IMR-90 (cell line): ENCODE measurements around the gene HELZ. TPM values are rescaled to one million over a fixed set of nuclear protein-coding genes. Genes with fewer than 3 reads are reported as not detected.

Experiments
- ATAC-seq: fragments of 200-7000 bp; cut with Tn5 transposase; 2 replicates; pipeline ENCODE4 v1.9.1; 2020; ENCODE audit warnings: low read depth, mild to moderate bottlenecking, moderate library complexity
- BruUV-seq: library from RNA; stranded (reverse); fragments of 400-500 nt; replicated peaks from 2 replicates; lab custom pipeline; 2021; lab: Mats Ljungman, UMichigan
- CTCF ChIA-PET: fragments of 300-600 bp; formaldehyde crosslinking; extraction: SDS; loops from one replicate; lab custom pipeline; 2021; ENCODE audit warnings: antibody characterized with exemption; lab: Yijun Ruan, JAX
- POLR2A ChIA-PET: fragments of 300-600 bp; sonication (Branson Sonifier 250); formaldehyde crosslinking; loops from one replicate; lab custom pipeline; 2022; ENCODE audit warnings: antibody characterized with exemption; ENCODE audit not compliant: unreplicated experiment; lab: Charles Lee
- DNase-seq: peaks from one replicate; pipeline ENCODE4 v3.0.0; 2013
- H2AFZ ChIP-seq: replicated peaks from 2 replicates; pipeline ENCODE3; 2013; ENCODE audit warnings: low read length, mild to moderate bottlenecking; ENCODE audit not compliant: poor library complexity
- H2AK5ac ChIP-seq: 2 replicates; pipeline ENCODE4 v1.6.1; 2013; ENCODE audit warnings: low read depth, low read length, inconsistent platforms
- H2AK9ac ChIP-seq: replicated peaks from 2 replicates; pipeline ENCODE3; 2013; ENCODE audit warnings: mild to moderate bottlenecking, low read depth, low read length, moderate library complexity; ENCODE audit not compliant: poor library complexity
- H2BK120ac ChIP-seq: 2 replicates; pipeline ENCODE4 v1.6.1; 2013; ENCODE audit warnings: low read depth, low read length, inconsistent platforms
- H2BK15ac ChIP-seq: 3 replicates; pipeline ENCODE4 v1.6.1; 2013; ENCODE audit warnings: low read depth, low read length, inconsistent platforms
- H2BK20ac ChIP-seq: 2 replicates; pipeline ENCODE4 v1.6.1; 2013; ENCODE audit warnings: low read depth, mild to moderate bottlenecking, inconsistent platforms, low read length, moderate library complexity
- H2BK5ac ChIP-seq: 2 replicates; pipeline ENCODE4 v1.6.1; 2013; ENCODE audit warnings: mild to moderate bottlenecking, low read depth, low read length, inconsistent platforms; ENCODE audit not compliant: poor library complexity, severe bottlenecking
- H3K14ac ChIP-seq: replicated peaks from 2 replicates; pipeline ENCODE4 v1.6.1; 2013; ENCODE audit warnings: low read depth, low read length, inconsistent platforms
- H3K18ac ChIP-seq: 2 replicates; pipeline ENCODE4 v1.6.1; 2013; ENCODE audit warnings: low read depth, low read length, control low read depth
- H3K23ac ChIP-seq: 2 replicates; pipeline ENCODE4 v1.6.1; 2013; ENCODE audit warnings: low read depth, low read length, inconsistent platforms
- H3K27ac ChIP-seq: 2 replicates; pipeline ENCODE4 v1.5.1; 2013; ENCODE audit warnings: mild to moderate bottlenecking, control low read depth, low read length; ENCODE audit not compliant: insufficient read depth
- H3K27me3 ChIP-seq: 2 replicates; pipeline ENCODE4 v1.6.1; 2013; ENCODE audit warnings: low read length; ENCODE audit not compliant: control insufficient read depth, insufficient read depth
- H3K36me3 ChIP-seq: 2 replicates; pipeline ENCODE4 v1.6.1; 2013; ENCODE audit warnings: low read length, mixed read lengths; ENCODE audit not compliant: control insufficient read depth, insufficient read depth
- H3K4ac ChIP-seq: 2 replicates; pipeline ENCODE4 v1.6.1; 2013; ENCODE audit warnings: low read depth, low read length, inconsistent platforms
- H3K4me1 ChIP-seq: 2 replicates; pipeline ENCODE4 v1.6.1; 2013; ENCODE audit warnings: low read length, mixed read lengths; ENCODE audit not compliant: control insufficient read depth, insufficient read depth
- H3K4me2 ChIP-seq: 2 replicates; pipeline ENCODE4 v1.6.1; 2013; ENCODE audit warnings: low read depth, mild to moderate bottlenecking, control low read depth, low read length, moderate library complexity
- H3K4me3 ChIP-seq: 2 replicates; pipeline ENCODE4 v1.5.1; 2013; ENCODE audit warnings: low read depth, mild to moderate bottlenecking, control low read depth, low read length, moderate library complexity; ENCODE audit not compliant: insufficient read depth
- H3K56ac ChIP-seq: 2 replicates; pipeline ENCODE4 v1.6.1; 2013; ENCODE audit warnings: low read length, inconsistent platforms; ENCODE audit not compliant: insufficient read depth; ENCODE audit errors: extremely low read depth
- H3K79me1 ChIP-seq, 2 experiments: 2 replicates each; pipeline ENCODE4 v1.6.1; 2013; ENCODE audit warnings: low read length in 2 of 2, inconsistent platforms in 1 of 2, low read depth in 1 of 2
- H3K9ac ChIP-seq: 2 replicates; pipeline ENCODE4 v1.6.1; 2013; ENCODE audit warnings: low read depth, low read length, control low read depth
- H3K9me1 ChIP-seq: 2 replicates; pipeline ENCODE4 v1.6.1; 2013; ENCODE audit warnings: low read length, inconsistent platforms; ENCODE audit not compliant: insufficient read depth
- H3K9me3 ChIP-seq: 2 replicates; pipeline ENCODE4 v1.6.1; 2013; ENCODE audit warnings: low read length; ENCODE audit not compliant: control insufficient read depth, insufficient read depth
- H4K20me1 ChIP-seq: 2 replicates; pipeline ENCODE4 v1.6.1; 2013; ENCODE audit warnings: low read length, inconsistent platforms; ENCODE audit not compliant: insufficient read depth
- H4K5ac ChIP-seq: 2 replicates; pipeline ENCODE4 v1.6.1; 2013; ENCODE audit warnings: mild to moderate bottlenecking, low read depth, low read length, control low read depth
- H4K8ac ChIP-seq, 2 experiments: 2 replicates each; pipeline ENCODE4 v1.6.1; 2013; ENCODE audit warnings: low read depth in 2 of 2, low read length in 2 of 2, control low read depth in 1 of 2, inconsistent platforms in 1 of 2
- H4K91ac ChIP-seq: 2 replicates; pipeline ENCODE4 v1.6.1; 2013; ENCODE audit warnings: low read depth, low read length, inconsistent platforms; ENCODE audit not compliant: insufficient read depth
- CEBPB ChIP-seq: IDR thresholded peaks from 2 replicates; pipeline ENCODE4 v1.6.1; 2012; ENCODE audit warnings: low read depth, low read length, improper control_type of control experiment
- CHD1 ChIP-seq: IDR thresholded peaks from 2 replicates; pipeline ENCODE4 v1.6.1; 2012; ENCODE audit warnings: low read depth, low read length, improper control_type of control experiment
- CTCF ChIP-seq: conservative IDR thresholded peaks from 2 replicates; pipeline ENCODE4 v1.5.1; 2012; ENCODE audit warnings: mild to moderate bottlenecking, low read depth, low read length, improper control_type of control experiment
- ELK1 ChIP-seq: fragments of 150-350 bp; IDR thresholded peaks from 2 replicates; pipeline ENCODE4 v1.6.1; 2016; ENCODE audit warnings: low read depth, mild to moderate bottlenecking, low read length, moderate library complexity, borderline replicate concordance
- FOS ChIP-seq: fragments of 150-350 bp; IDR thresholded peaks from 2 replicates; pipeline ENCODE4 v1.6.1; 2016; ENCODE audit warnings: low read depth, low read length
- MAFK ChIP-seq: IDR thresholded peaks from 2 replicates; pipeline ENCODE4 v1.6.1; 2012; ENCODE audit warnings: low read depth, low read length, improper control_type of control experiment
- MXI1 ChIP-seq: IDR thresholded peaks from 2 replicates; pipeline ENCODE4 v1.6.1; 2012; ENCODE audit warnings: low read depth, mild to moderate bottlenecking, low read length, moderate library complexity, borderline replicate concordance
- RAD21 ChIP-seq: IDR thresholded peaks from 2 replicates; pipeline ENCODE4 v1.6.1; 2012; ENCODE audit warnings: low read length, improper control_type of control experiment
- RCOR1 ChIP-seq: IDR thresholded peaks from 2 replicates; pipeline ENCODE4 v1.6.1; 2012; ENCODE audit warnings: mild to moderate bottlenecking, low read length, improper control_type of control experiment; ENCODE audit not compliant: insufficient replicate concordance
- RFX5 ChIP-seq: IDR thresholded peaks from 2 replicates; pipeline ENCODE4 v1.8.0; 2012; ENCODE audit warnings: low read depth, mild to moderate bottlenecking, low read length, moderate library complexity
- WGBS, 2 experiments: methylation state at CpG; one replicate each; pipeline versions ENCODE4 v1.1.5 to v1.1.7; 2013; ENCODE audit warnings: missing lambda C conversion rate in 2 of 2; ENCODE audit not compliant: insufficient read length in 1 of 2; ENCODE audit errors: extremely low coverage in 2 of 2; 5-methylcytosine and 5-hydroxymethylcytosine counted together
- dilution Hi-C: fragments of 300-500 bp; cut with HindIII; formaldehyde crosslinking; loops from one replicate; pipeline ENCODE4 v1.14.3; 2018; ENCODE audit warnings: low sequenced_read_pairs; ENCODE audit not compliant: unreplicated experiment
- in situ Hi-C: fragments of 300-500 bp; cut with MboI; formaldehyde crosslinking; loops from 3 replicates; pipeline ENCODE4 v1.14.3; 2019; ENCODE audit warnings: low sequenced_read_pairs, inconsistent platforms, mixed read lengths
- intact Hi-C: fragments of 100-400 bp; cut with micrococcal nuclease; formaldehyde crosslinking; loops from 2 replicates; pipeline ENCODE4 v1.10.0; 2022
- polyA plus RNA-seq, 3 experiments: library from polyadenylated mRNA; depleted of rRNA; stranded (reverse); fragments of >200 nt; gene quantifications; 2 replicates each; pipeline ENCODE4 v1.2.3, GENCODE V29; 2012; ENCODE audit warnings: low replicate concordance in 1 of 3
- total RNA-seq: library from RNA; depleted of rRNA; stranded (reverse); fragments of >200 nt; gene quantifications from 2 replicates; pipeline ENCODE4 v1.2.3, GENCODE V29; 2012

HELZ gene
- total and polyA plus RNA-seq, 2 of the 4 experiments (the other 2 are of a cell fraction) = 8.0 to 60.6 TPM

- no peak overlapping the region for H4K8ac ChIP-seq
- H3K27me3 ChIP-seq = no peaks in the 10 kb centered on the region
- intact Hi-C loops (no loop called here), in situ Hi-C loops (no loop called here), dilution Hi-C loops (no loop called here)
- H4K5ac ChIP-seq = no peak overlapping the region
- no peak overlapping the region for H2AFZ ChIP-seq
- H3K14ac ChIP-seq = no peak overlapping the region
- peaks cover 2 to 3% of the 10 kb centered on the region in 2 experiments; a peak in 2 of 4 replicates for H3K79me1 ChIP-seq
- ATAC-seq (no peak), DNase-seq (no peak)
- H3K4me2 ChIP-seq = no peak overlapping the region
- no peak overlapping the region for H2AK5ac ChIP-seq
- WGBS, 2 experiments = no CpG with 5 or more reads among the region's 3 CpGs
- no peak overlapping the region for H2BK20ac ChIP-seq
- no peak overlapping the region for H3K56ac ChIP-seq
- peaks cover 11% of the 10 kb centered on the region for H3K36me3 ChIP-seq
- H3K9me1 ChIP-seq = peaks cover 4% of the 10 kb centered on the region; the same call in 1 of the 2 replicates
- CTCF ChIA-PET = no interaction called here
- POLR2A ChIA-PET = no interaction called here
- H3K27ac ChIP-seq = no peak overlapping the region
- H3K23ac ChIP-seq = no peak overlapping the region
- no TSS peak for BruUV-seq
- H4K20me1 ChIP-seq = no peaks in the 10 kb centered on the region; the same call in 1 of the 2 replicates
- no peak overlapping the region for H3K4ac ChIP-seq
- no peak overlapping the region for H2BK120ac ChIP-seq
- H3K18ac ChIP-seq = no peak overlapping the region
- TF ChIP-seq CEBPB = no peak
- no peak for TF ChIP-seq MAFK
- no peak for TF ChIP-seq MXI1
- no peak for TF ChIP-seq FOS
- no peak for TF ChIP-seq CTCF
- no peak for TF ChIP-seq RFX5
- TF ChIP-seq RAD21 = no peak
- TF ChIP-seq CHD1 = no peak
- no peak for TF ChIP-seq ELK1
- no peak for TF ChIP-seq RCOR1
- no peak overlapping the region for H3K4me3 ChIP-seq
- no peaks in the 10 kb centered on the region for H3K4me1 ChIP-seq
- H3K9ac ChIP-seq = no peak overlapping the region
- no peaks in the 10 kb centered on the region for H3K9me3 ChIP-seq
- no peak overlapping the region for H2AK9ac ChIP-seq
- no peak overlapping the region for H4K91ac ChIP-seq
- H2BK5ac ChIP-seq = no peak overlapping the region
- H2BK15ac ChIP-seq = no peak overlapping the region
Measured at GRCh38 chr17:67074781-67075180, 170.2 kb downstream of the HELZ start.
